SU-DHL-6 (cell line): ENCODE measurements around the gene U2AF1L4.

Experiments used
- CTCF ChIP-seq: fragments of 200-600 bp; sonication (generic); IDR thresholded peaks from one replicate; pipeline ENCODE4 v1.5.1; 2017; ENCODE audit warnings: antibody characterized with exemption, mild to moderate bottlenecking, low read length, moderate library complexity; ENCODE audit not compliant: insufficient read depth, poor library complexity, severe bottlenecking
- EZH2phosphoT487 ChIP-seq: fragments of 200-600 bp; sonication (generic), shearing (Covaris generic); conservative IDR thresholded peaks from 2 replicates; pipeline ENCODE4 v1.6.1; 2018; ENCODE audit warnings: mild to moderate bottlenecking, antibody characterized with exemption, low read length, moderate library complexity, mixed read lengths

GRCh38 chr19:35767288-35768081 is 22.3 kb upstream of the U2AF1L4 start:
- TF ChIP-seq CTCF = no peak
- no peak for TF ChIP-seq EZH2phosphoT487
